PFSK-1 (cell line): ENCODE data around the gene CDK10.

Experiments
- POLR2AphosphoS5 ChIP-seq: IDR thresholded peaks from 2 replicates; pipeline ENCODE4 v1.6.1; 2012; ENCODE audit warnings: low read depth, mild to moderate bottlenecking, control low read depth, low read length, moderate library complexity
- SIN3A ChIP-seq: IDR thresholded peaks from 2 replicates; pipeline ENCODE4 v1.6.1; 2012; ENCODE audit warnings: mild to moderate bottlenecking, low read length, moderate library complexity, borderline replicate concordance; ENCODE audit not compliant: insufficient read depth
- TAF1 ChIP-seq: IDR thresholded peaks from 2 replicates; pipeline ENCODE4 v1.6.1; 2012; ENCODE audit warnings: low read length, control low read depth, borderline replicate concordance; ENCODE audit not compliant: insufficient read depth

DNA sequence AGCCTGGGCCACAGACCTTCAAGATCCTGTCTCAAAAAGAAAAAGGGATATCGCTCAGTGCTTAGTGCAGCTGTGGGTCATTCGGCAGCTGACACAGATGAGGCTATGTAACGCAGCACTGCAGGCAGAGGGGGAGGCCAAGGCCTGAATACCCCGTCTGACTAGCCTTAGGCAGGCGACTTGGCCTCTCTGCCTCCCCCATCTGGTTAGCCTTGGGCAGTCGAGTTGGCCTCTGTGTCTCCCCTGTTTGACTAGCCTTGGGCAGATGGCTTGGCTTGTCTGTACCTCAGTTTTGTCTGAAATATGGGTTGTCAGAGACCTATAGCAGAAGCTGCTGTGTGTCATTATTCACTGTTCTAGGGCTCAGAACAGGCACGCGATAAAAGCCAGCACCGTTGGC is 18.9 kb upstream of the CDK10 start:
- TF ChIP-seq SIN3A (no peak), TAF1 (no peak), POLR2AphosphoS5 (no peak)
